Measurements from ENCODE around the gene MBD3L3.

The MBD3L3 gene

GRCh38 chr19:7098096-7098495, 39.6 kb upstream of the MBD3L3 start:
- H3K4me3 ChIP-seq (ENCODE audit: low read depth, low read length), result peak overlapping the region; percentile 64
- TF ChIP-seq CTCF (IDR thresholded peaks at IDR 0.05; ENCODE audit: insufficient read depth, low read depth, low read length, missing control alignments), result no peak
- DNase-seq (ENCODE audit: low read depth), result no peak

- TF ChIP-seq CTCF (IDR thresholded peaks at IDR 0.05; ENCODE audit: insufficient read depth, low read depth, low read length, missing control alignments), result no peak
- no peak for DNase-seq (ENCODE audit: low read depth)
- no peak overlapping the region for H3K4me3 ChIP-seq (ENCODE audit: low read depth, low read length)
These were observed 30.5 kb upstream of the MBD3L3 start for GRCh38 chr19:7088999-7089398.

GRCh38 chr19:7083076-7083956, 24.8 kb upstream of the MBD3L3 start:
- H3K4me3 ChIP-seq (ENCODE audit: low read depth, low read length), result no peak overlapping the region
- no peak for TF ChIP-seq CTCF (IDR thresholded peaks at IDR 0.05; ENCODE audit: insufficient read depth, low read depth, low read length, missing control alignments)
- peak; percentile 52 for DNase-seq (ENCODE audit: low read depth)

GRCh38 chr19:7078008-7078407, 19.5 kb upstream of the MBD3L3 start:
- no peak for TF ChIP-seq CTCF (IDR thresholded peaks at IDR 0.05; ENCODE audit: insufficient read depth, low read depth, low read length, missing control alignments)
- no peak overlapping the region for H3K4me3 ChIP-seq (ENCODE audit: low read depth, low read length)

GRCh38 chr19:7076151-7076550, 17.7 kb upstream of the MBD3L3 start:
- no peak overlapping the region for H3K4me3 ChIP-seq (ENCODE audit: low read depth, low read length)

More at GRCh38 chr19:7078008-7078407, 19.5 kb upstream of the MBD3L3 start:
- no peak for DNase-seq (ENCODE audit: low read depth)

GRCh38 chr19:7074705-7075282, 16.3 kb upstream of the MBD3L3 start:
- no peak for DNase-seq (ENCODE audit: low read depth)
- TF ChIP-seq CTCF (IDR thresholded peaks at IDR 0.05; ENCODE audit: insufficient read depth, low read depth, low read length, missing control alignments), result no peak

More at GRCh38 chr19:7076151-7076550, 17.7 kb upstream of the MBD3L3 start:
- no peak for TF ChIP-seq CTCF (IDR thresholded peaks at IDR 0.05; ENCODE audit: insufficient read depth, low read depth, low read length, missing control alignments)
- DNase-seq (ENCODE audit: low read depth), result no peak

More at GRCh38 chr19:7074705-7075282, 16.3 kb upstream of the MBD3L3 start:
- H3K4me3 ChIP-seq (ENCODE audit: low read depth, low read length), result no peak overlapping the region
